H1 (cell line): ENCODE measurements around the gene GRIA1. TPM values are rescaled to one million over a fixed set of nuclear protein-coding genes. Genes with fewer than 3 reads are reported as not detected.

ENCODE experiments used
- CTCF ChIA-PET: fragments of 300-600 bp; sonication (Branson Sonifier 250); formaldehyde crosslinking; loops from one replicate; lab custom pipeline; 2021; ENCODE audit not compliant: partially characterized antibody; lab: Charles Lee
- POLR2A ChIA-PET: fragments of 300-600 bp; sonication (Branson Sonifier 250); formaldehyde crosslinking; loops from one replicate; lab custom pipeline; 2021; ENCODE audit warnings: inconsistent platforms; ENCODE audit not compliant: partially characterized antibody; lab: Charles Lee
- DNase-seq, 2 experiments: peaks; one replicate each; pipeline versions ENCODE4 v3.0.0 to v3.0.0-alpha.2; 2010 to 2022; ENCODE audit warnings: low spot score in 2 of 2, low read depth in 1 of 2, mixed read lengths in 1 of 2
- FAIRE-seq: peaks from 2 replicates; lab custom pipeline; 2011; peaks lifted over from hg19 to GRCh38; lab: Jason Lieb, UNC
- H2AFZ ChIP-seq: 2 replicates; pipeline ENCODE4 v1.8.1; 2012; ENCODE audit warnings: low read length, inconsistent platforms
- H2AK5ac ChIP-seq: 2 replicates; pipeline ENCODE4 v1.6.1; 2013; ENCODE audit warnings: low read depth, low read length
- H2BK120ac ChIP-seq: replicated peaks from 2 replicates; pipeline ENCODE3; 2013; ENCODE audit warnings: low read depth, low read length, inconsistent platforms
- H2BK12ac ChIP-seq: 2 replicates; pipeline ENCODE4 v1.6.1; 2013; ENCODE audit warnings: low read depth, low read length
- H2BK15ac ChIP-seq: 2 replicates; pipeline ENCODE4 v1.6.1; 2013; ENCODE audit warnings: low read length
- H2BK20ac ChIP-seq: 2 replicates; pipeline ENCODE4 v1.6.1; 2013; ENCODE audit warnings: low read length
- H2BK5ac ChIP-seq: 2 replicates; pipeline ENCODE4 v1.6.1; 2013; ENCODE audit warnings: low read depth, low read length
- H3K14ac ChIP-seq: 2 replicates; pipeline ENCODE4 v1.6.1; 2013; ENCODE audit warnings: inconsistent platforms; ENCODE audit not compliant: insufficient read length
- H3K18ac ChIP-seq: 2 replicates; pipeline ENCODE4 v1.6.1; 2013; ENCODE audit warnings: low read length; ENCODE audit errors: extremely low read depth
- H3K23ac ChIP-seq: 2 replicates; pipeline ENCODE4 v1.6.1; 2013; ENCODE audit warnings: inconsistent platforms; ENCODE audit not compliant: insufficient read length
- H3K23me2 ChIP-seq: 2 replicates; pipeline ENCODE4 v1.6.1; 2013; ENCODE audit warnings: low read depth, low read length
- H3K27ac ChIP-seq: 2 replicates; pipeline ENCODE4 v1.6.1; 2011; ENCODE audit warnings: low read depth, low read length, inconsistent platforms
- H3K27me3 ChIP-seq, 4 experiments: replicated peaks in 1 of 4; 1 replicate in 1 of 4; 2 replicates in 3 of 4; pipeline versions ENCODE4 v1.6.1 to v1.8.1; 2011 to 2013; ENCODE audit warnings: low read length in 3 of 4, mild to moderate bottlenecking in 3 of 4, inconsistent platforms in 2 of 4, mixed read lengths in 2 of 4, moderate library complexity in 1 of 4; ENCODE audit not compliant: control insufficient read depth in 3 of 4, insufficient read depth in 3 of 4; ENCODE audit errors: extremely low read depth in 1 of 4
- H3K36me3 ChIP-seq, 4 experiments: 2 replicates each; pipeline versions ENCODE4 v1.6.1 to v1.8.1; 2011 to 2013; ENCODE audit warnings: mild to moderate bottlenecking in 4 of 4, low read length in 3 of 4, moderate library complexity in 2 of 4, control low read depth in 1 of 4, inconsistent platforms in 1 of 4; ENCODE audit not compliant: insufficient read depth in 4 of 4, control insufficient read depth in 2 of 4
- H3K4ac ChIP-seq: replicated peaks from 2 replicates; pipeline ENCODE3; 2013; ENCODE audit warnings: low read length, low read depth, mixed read lengths, inconsistent platforms; ENCODE audit not compliant: insufficient read length
- H3K4me1 ChIP-seq, 4 experiments: replicated peaks in 1 of 4; 1 replicate in 1 of 4; 2 replicates in 3 of 4; pipeline versions ENCODE4 v1.6.1 to v1.8.1; 2011 to 2013; ENCODE audit warnings: low read length in 3 of 4, inconsistent platforms in 2 of 4, mixed read lengths in 1 of 4; ENCODE audit not compliant: insufficient read depth in 4 of 4, control insufficient read depth in 3 of 4
- H3K4me2 ChIP-seq, 2 experiments: 2 replicates each; pipeline versions ENCODE4 v1.6.1 to v1.8.1; 2011 to 2013; ENCODE audit warnings: low read depth in 2 of 2, low read length in 2 of 2, control low read depth in 1 of 2, inconsistent platforms in 1 of 2, mild to moderate bottlenecking in 1 of 2; ENCODE audit not compliant: insufficient read depth in 1 of 2
- H3K4me3 ChIP-seq, 4 experiments: fragments of 200-600, 300-600 bp in 1 of 4; sonication (generic), shearing (Covaris generic), sonication (Bioruptor Twin) in 1 of 4; 2 replicates each; pipeline versions ENCODE4 v1.5.1 to v1.8.1; 2011 to 2016; ENCODE audit warnings: low read length in 4 of 4, low read depth in 3 of 4, control low read depth in 2 of 4, inconsistent platforms in 2 of 4, mild to moderate bottlenecking in 2 of 4, mixed read lengths in 1 of 4, moderate library complexity in 1 of 4; ENCODE audit not compliant: insufficient read depth in 2 of 4; ENCODE audit errors: extremely low read depth in 1 of 4
- H3K56ac ChIP-seq: replicated peaks from 2 replicates; pipeline ENCODE3; 2013; ENCODE audit warnings: low read depth, mild to moderate bottlenecking, mixed read lengths, low read length, inconsistent platforms; ENCODE audit not compliant: insufficient read length
- H3K79me1 ChIP-seq: 2 replicates; pipeline ENCODE4 v1.6.1; 2013; ENCODE audit warnings: low read depth, low read length, control low read depth
- H3K79me2 ChIP-seq, 2 experiments: 2 replicates each; pipeline versions ENCODE4 v1.6.1 to v1.8.1; 2012 to 2013; ENCODE audit warnings: low read length in 2 of 2, mild to moderate bottlenecking in 2 of 2, inconsistent platforms in 1 of 2; ENCODE audit not compliant: insufficient read depth in 2 of 2, control insufficient read depth in 1 of 2
- H3K9ac ChIP-seq, 4 experiments: replicated peaks in 1 of 4; 1 replicate in 1 of 4; 2 replicates in 3 of 4; pipeline versions ENCODE4 v1.6.1 to v1.8.1; 2011 to 2013; ENCODE audit warnings: low read depth in 3 of 4, low read length in 3 of 4, control low read depth in 2 of 4, mild to moderate bottlenecking in 2 of 4, moderate library complexity in 2 of 4, inconsistent platforms in 1 of 4; ENCODE audit errors: extremely low read depth in 1 of 4
- H3K9me3 ChIP-seq, 2 experiments: 2 replicates each; pipeline versions ENCODE4 v1.6.1 to v1.8.1; 2012 to 2013; ENCODE audit warnings: mild to moderate bottlenecking in 2 of 2, moderate library complexity in 2 of 2, control low read depth in 1 of 2, inconsistent platforms in 1 of 2, low read depth in 1 of 2, low read length in 1 of 2, mixed read lengths in 1 of 2; ENCODE audit not compliant: insufficient read depth in 2 of 2
- H4K20me1 ChIP-seq, 2 experiments: replicated peaks in 1 of 2; 2 replicates each; pipeline versions ENCODE3 to v1.8.1; 2011 to 2013; ENCODE audit warnings: inconsistent platforms in 2 of 2, low read length in 2 of 2, mild to moderate bottlenecking in 1 of 2; ENCODE audit not compliant: insufficient read depth in 2 of 2, control insufficient read depth in 1 of 2
- H4K5ac ChIP-seq: 2 replicates; pipeline ENCODE4 v1.6.1; 2013; ENCODE audit warnings: low read length, low read depth, mixed read lengths, inconsistent platforms; ENCODE audit not compliant: insufficient read length
- H4K8ac ChIP-seq: 2 replicates; pipeline ENCODE4 v1.8.0; 2013; ENCODE audit warnings: mild to moderate bottlenecking, moderate library complexity, low read length, inconsistent platforms; ENCODE audit not compliant: insufficient read depth; ENCODE audit errors: extremely low read depth
- H4K91ac ChIP-seq: replicated peaks from 2 replicates; pipeline ENCODE3; 2013; ENCODE audit warnings: low read length, mixed read lengths, inconsistent platforms; ENCODE audit not compliant: insufficient read length
- MAFK ChIP-seq: IDR thresholded peaks from 2 replicates; pipeline ENCODE4 v1.6.1; 2012; ENCODE audit warnings: low read depth, mild to moderate bottlenecking, improper control_type of control experiment, low read length
- RAD21 ChIP-seq, 2 experiments: IDR thresholded peaks in 1 of 2; conservative IDR thresholded peaks in 1 of 2; 2 replicates each; pipeline ENCODE4 v1.6.1; 2011; ENCODE audit warnings: low read depth in 2 of 2, low read length in 2 of 2, improper control_type of control experiment in 1 of 2, inconsistent platforms in 1 of 2, mild to moderate bottlenecking in 1 of 2, moderate library complexity in 1 of 2
- WGBS, 2 experiments: shearing (Covaris generic) in 1 of 2; methylation state at CpG; one replicate each; pipeline versions ENCODE4 v1.1.6 to v1.1.7; 2013 to 2015; ENCODE audit warnings: low lambda C conversion rate in 2 of 2, mixed read lengths in 2 of 2, inconsistent platforms in 1 of 2, low coverage in 1 of 2, missing lambda C conversion rate in 1 of 2; ENCODE audit not compliant: insufficient replicate concordance in 2 of 2, insufficient coverage in 1 of 2, insufficient read length in 1 of 2; ENCODE audit errors: extremely low coverage in 1 of 2, missing lambda C conversion rate in 1 of 2; 5-methylcytosine and 5-hydroxymethylcytosine counted together
- polyA plus RNA-seq, 7 experiments: library from polyadenylated mRNA; depleted of rRNA in 3 of 7; stranded (reverse) in 5 of 7; unstranded in 2 of 7; fragments of >200 nt in 5 of 7; fragments of 200-250 nt in 2 of 7; gene quantifications; 1 replicate in 5 of 7; 2 replicates in 1 of 7; 4 replicates in 1 of 7; pipeline versions ENCODE4 v1.2.1 to v1.2.3, GENCODE V29; 2011 to 2013; ENCODE audit warnings: missing spikeins in 2 of 7, mixed read lengths in 2 of 7
- total RNA-seq: library from RNA; stranded (reverse); fragmentation: NEBNext Ultra II Directional; extraction: Animal tissue kit (Norgen Biotek cat#: 25700); gene quantifications from 2 replicates; pipeline ENCODE4 v1.2.1, GENCODE V29; 2021

The GRIA1 gene
- total and polyA plus RNA-seq, 2 of the 8 experiments (the other 6 are each of a cell fraction or from before 2014, with no cell fraction given) = 0.97 to 2.5 TPM

DNA sequence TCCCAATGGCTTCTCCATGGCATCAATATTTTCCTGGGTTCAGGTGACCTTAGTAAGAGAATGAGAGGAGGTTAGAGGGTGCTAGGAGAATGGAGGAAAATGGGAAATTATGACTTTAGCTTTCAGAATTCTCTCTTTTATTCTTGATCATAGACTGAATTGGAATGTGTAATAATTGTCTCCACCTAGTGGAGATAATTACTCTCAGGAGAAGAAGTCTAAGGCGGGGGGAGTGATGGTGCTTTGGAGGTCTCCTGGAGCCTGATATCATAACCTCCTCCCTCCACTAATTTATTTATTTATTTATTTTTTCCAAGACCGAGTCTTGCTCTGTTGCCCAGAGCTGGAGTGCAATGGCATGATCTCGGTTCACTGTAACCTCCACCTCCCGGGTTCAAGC, 221.3 kb downstream of the GRIA1 start:
- POLR2A ChIA-PET = no interaction called here

More for the DNA sequence above, 221.3 kb downstream of the GRIA1 start:
- no peak overlapping the region for H3K27ac ChIP-seq
- no peak overlapping the region for H3K23ac ChIP-seq
- CTCF ChIA-PET = interaction anchor here (1.0 to 2.1 kb wide), 7 partner anchors 13 to 315 kb away, joined by 3 to 6 read pairs (median 4); no protein-coding TSS in a partner anchor
- H4K8ac ChIP-seq = no peak overlapping the region
- H3K4ac ChIP-seq = no peak overlapping the region
- H3K4me3 ChIP-seq = no peak overlapping the region
- no peaks in the 10 kb centered on the region for H3K23me2 ChIP-seq
- no peak overlapping the region for H2BK15ac ChIP-seq
- 85% methylated on average over 4 of the region's 4 CpGs; no CpG with 5 or more reads in 1 of the 2 experiments for WGBS, 2 experiments
- no peak overlapping the region for H3K4me2 ChIP-seq
- H3K14ac ChIP-seq = no peak overlapping the region
- H3K4me1 ChIP-seq = no peaks in the 10 kb centered on the region
- H2BK5ac ChIP-seq = no peak overlapping the region
- no peaks in the 10 kb centered on the region for H3K27me3 ChIP-seq
- H3K36me3 ChIP-seq = no peaks in the 10 kb centered on the region
- H2BK20ac ChIP-seq = no peak overlapping the region
- H3K79me2 ChIP-seq = no peaks in the 10 kb centered on the region
- H3K9ac ChIP-seq = no peak overlapping the region
- no peak overlapping the region for H3K56ac ChIP-seq
- no peak for DNase-seq
- H3K9me3 ChIP-seq = no peaks in the 10 kb centered on the region
- no peak overlapping the region for H2BK12ac ChIP-seq
- H4K5ac ChIP-seq = no peak overlapping the region
- no peak overlapping the region for H4K91ac ChIP-seq
- no peak overlapping the region for H3K18ac ChIP-seq
- no peaks in the 10 kb centered on the region for H4K20me1 ChIP-seq
- H2AK5ac ChIP-seq = no peak overlapping the region
- H2BK120ac ChIP-seq = no peak overlapping the region
- no peaks in the 10 kb centered on the region for H3K79me1 ChIP-seq
- FAIRE-seq = no peak
- TF ChIP-seq MAFK (no peak), RAD21 (IDR thresholded peaks at IDR 0.05 in 1 of 2, conservative IDR thresholded peaks at IDR 0.05 in 1 of 2; ENCODE audit: low read depth in 2 of 2, low read length in 2 of 2) (peak; percentile 4 to 23; a peak in 2 of 4 replicates)
- H2AFZ ChIP-seq = no peak overlapping the region
